A549 (cell line): ENCODE results near the gene CTNNBIP1. TPM values are rescaled to one million over a fixed set of nuclear protein-coding genes. Genes with fewer than 3 reads are reported as not detected.
A peak's percentile ranks its signal among the peaks of the same experiment; 100 is the strongest.

ENCODE experiments used
- ATAC-seq, 2 experiments: fragments of 200-7000 bp in 1 of 2; fragments of >200 bp in 1 of 2; cut with Nextera tagmentation in 1 of 2; cut with Tn5 transposase in 1 of 2; 3 replicates each; pipeline versions ENCODE4 v1.8.0 to v1.9.1; 2018 to 2020; ENCODE audit warnings: mild to moderate bottlenecking in 1 of 2, moderate library complexity in 1 of 2
- CTCF ChIA-PET: fragments of 300-600 bp; sonication (Branson Sonifier 250); formaldehyde crosslinking; extraction: SDS; loops from one replicate; lab custom pipeline; 2021; ENCODE audit warnings: antibody characterized with exemption, inconsistent platforms; lab: Yijun Ruan, JAX
- POLR2A ChIA-PET: fragments of 350-600 bp; formaldehyde crosslinking; extraction: SDS; loops from one replicate; lab custom pipeline; 2021; ENCODE audit warnings: antibody characterized with exemption, inconsistent platforms; lab: Yijun Ruan, JAX
- DNase-seq, 2 experiments: peaks; one replicate each; pipeline versions ENCODE4 v3.0.0 to v3.0.0-alpha.2; 2011 to 2016; ENCODE audit warnings: low read depth in 1 of 2, low spot score in 1 of 2
- FAIRE-seq: peaks from 2 replicates; lab custom pipeline; 2011; peaks lifted over from hg19 to GRCh38; lab: Jason Lieb, UNC
- H3K27ac ChIP-seq, 2 experiments: fragments of >200 bp; sonication (Bioruptor Twin); formaldehyde crosslinking; 3 replicates each; pipeline ENCODE4 v1.5.1; 2016 to 2017
- H3K4me1 ChIP-seq: fragments of >200 bp; sonication (Bioruptor Twin); formaldehyde crosslinking; 3 replicates; pipeline ENCODE4 v1.6.1; 2016
- H3K4me2 ChIP-seq: fragments of >200 bp; sonication (Bioruptor Twin); formaldehyde crosslinking; 3 replicates; pipeline ENCODE4 v1.6.1; 2016
- H3K4me3 ChIP-seq: fragments of >200 bp; sonication (Bioruptor Twin); formaldehyde crosslinking; 3 replicates; pipeline ENCODE4 v1.5.1; 2016
- H3K9me3 ChIP-seq: fragments of >200 bp; sonication (Bioruptor Twin); formaldehyde crosslinking; 3 replicates; pipeline ENCODE4 v1.6.1; 2016
- CHD2 ChIP-seq: fragments of 150-350 bp; IDR thresholded peaks from 2 replicates; pipeline ENCODE4 v1.6.1; 2014; ENCODE audit warnings: low read length; ENCODE audit not compliant: partially characterized antibody
- ESRRA ChIP-seq: fragments of 150-350 bp; IDR thresholded peaks from 2 replicates; pipeline ENCODE4 v1.6.1; 2014; ENCODE audit warnings: mild to moderate bottlenecking, low read length, borderline replicate concordance
- FOSB ChIP-seq: fragments of 250-450 bp; sonication (Bioruptor Pico); IDR thresholded peaks from 2 replicates; pipeline ENCODE4 v1.5.0; 2020; ENCODE audit warnings: mild to moderate bottlenecking, moderate library complexity
- HOXB13 ChIP-seq: fragments of 250-450 bp; sonication (Bioruptor Pico); IDR thresholded peaks from 2 replicates; pipeline ENCODE4 v1.5.0; 2020; ENCODE audit warnings: low read depth, mild to moderate bottlenecking, moderate library complexity
- JUN ChIP-seq, 2 experiments: fragments of >200 bp; sonication (Bioruptor Twin); formaldehyde crosslinking; IDR thresholded peaks; 2 replicates in 1 of 2; 3 replicates in 1 of 2; pipeline ENCODE4 v1.6.1; 2016 to 2017
- JUNB ChIP-seq: fragments of >200 bp; sonication (Bioruptor Twin); formaldehyde crosslinking; IDR thresholded peaks from 2 replicates; pipeline ENCODE4 v1.6.1; 2016
- KDM5A ChIP-seq: fragments of 200-600 bp; sonication (generic); IDR thresholded peaks from 2 replicates; pipeline ENCODE4 v1.6.1; 2016; ENCODE audit warnings: antibody characterized with exemption, mild to moderate bottlenecking
- MAFK ChIP-seq: fragments of 450-650 bp; IDR thresholded peaks from 2 replicates; pipeline ENCODE4 v1.6.1; 2014; ENCODE audit not compliant: partially characterized antibody
- PHF8 ChIP-seq: fragments of 200-600 bp; sonication (generic); IDR thresholded peaks from 2 replicates; pipeline ENCODE4 v1.6.1; 2016; ENCODE audit warnings: low read depth, mild to moderate bottlenecking, antibody characterized with exemption, moderate library complexity, borderline replicate concordance
- POLR2A ChIP-seq: IDR thresholded peaks from 2 replicates; pipeline ENCODE4 v1.6.1; 2012; ENCODE audit warnings: mild to moderate bottlenecking, low read length
- RARB ChIP-seq: fragments of 250-450 bp; sonication (Bioruptor Pico); IDR thresholded peaks from 2 replicates; pipeline ENCODE4 v1.8.0; 2021; ENCODE audit warnings: mild to moderate bottlenecking, moderate library complexity
- RCOR1 ChIP-seq: fragments of 150-350 bp; IDR thresholded peaks from 2 replicates; pipeline ENCODE4 v1.6.1; 2014; ENCODE audit warnings: antibody characterized with exemption, low read length, low read depth
- SMC3 ChIP-seq: fragments of >200 bp; sonication (Bioruptor Twin); formaldehyde crosslinking; IDR thresholded peaks from 3 replicates; pipeline ENCODE4 v1.6.1; 2018; ENCODE audit warnings: inconsistent platforms
- TFCP2L1 ChIP-seq: fragments of 250-450 bp; sonication (Bioruptor Pico); IDR thresholded peaks from 2 replicates; pipeline ENCODE4 v1.5.0; 2021; ENCODE audit warnings: mild to moderate bottlenecking
- WGBS: methylation state at CpG from one replicate; pipeline ENCODE4 v1.1.6; 2017; ENCODE audit errors: missing lambda C conversion rate; 5-methylcytosine and 5-hydroxymethylcytosine counted together
- polyA plus RNA-seq, 4 experiments: library from polyadenylated mRNA; depleted of rRNA in 3 of 4; stranded (reverse); fragments of >200 nt; fragmentation: RNase III in 1 of 4; extraction: RNeasy Plus Mini Kit Qiagen cat#74134 plus additional on column Dnase treatment in 1 of 4; gene quantifications; 2 replicates in 3 of 4; 3 replicates in 1 of 4; pipeline ENCODE4 v1.2.3, GENCODE V29; 2011 to 2017
- TF ChIP-seq, protein P1 (sequence below): IDR thresholded peaks from 2 replicates; pipeline ENCODE4 v1.6.1; 2012; ENCODE audit warnings: low read depth, borderline replicate concordance
- TF ChIP-seq, protein P2 (sequence below): IDR thresholded peaks from 2 replicates; pipeline ENCODE4 v1.6.1; 2012
- TF ChIP-seq, protein P3 (sequence below): fragments of 200-600 bp; sonication (generic); IDR thresholded peaks from 2 replicates; pipeline ENCODE4 v1.6.1; 2016; ENCODE audit warnings: antibody characterized with exemption, mild to moderate bottlenecking, moderate library complexity
- TF ChIP-seq, protein P4 (sequence below): fragments of >200 bp; sonication (Bioruptor Twin); formaldehyde crosslinking; IDR thresholded peaks from 3 replicates; pipeline ENCODE4 v1.6.1; 2016
- TF ChIP-seq, protein P5 (sequence below): IDR thresholded peaks from 2 replicates; pipeline ENCODE4 v1.6.1; 2012
- TF ChIP-seq, protein P6 (sequence below): fragments of >200 bp; sonication (Bioruptor Twin); formaldehyde crosslinking; IDR thresholded peaks from 2 replicates; pipeline ENCODE4 v1.6.1; 2016

Gene CTNNBIP1
- polyA plus RNA-seq, 2 of the 4 experiments (the other 2 are of a cell fraction), result 5.6 to 10.4 TPM

DNA sequence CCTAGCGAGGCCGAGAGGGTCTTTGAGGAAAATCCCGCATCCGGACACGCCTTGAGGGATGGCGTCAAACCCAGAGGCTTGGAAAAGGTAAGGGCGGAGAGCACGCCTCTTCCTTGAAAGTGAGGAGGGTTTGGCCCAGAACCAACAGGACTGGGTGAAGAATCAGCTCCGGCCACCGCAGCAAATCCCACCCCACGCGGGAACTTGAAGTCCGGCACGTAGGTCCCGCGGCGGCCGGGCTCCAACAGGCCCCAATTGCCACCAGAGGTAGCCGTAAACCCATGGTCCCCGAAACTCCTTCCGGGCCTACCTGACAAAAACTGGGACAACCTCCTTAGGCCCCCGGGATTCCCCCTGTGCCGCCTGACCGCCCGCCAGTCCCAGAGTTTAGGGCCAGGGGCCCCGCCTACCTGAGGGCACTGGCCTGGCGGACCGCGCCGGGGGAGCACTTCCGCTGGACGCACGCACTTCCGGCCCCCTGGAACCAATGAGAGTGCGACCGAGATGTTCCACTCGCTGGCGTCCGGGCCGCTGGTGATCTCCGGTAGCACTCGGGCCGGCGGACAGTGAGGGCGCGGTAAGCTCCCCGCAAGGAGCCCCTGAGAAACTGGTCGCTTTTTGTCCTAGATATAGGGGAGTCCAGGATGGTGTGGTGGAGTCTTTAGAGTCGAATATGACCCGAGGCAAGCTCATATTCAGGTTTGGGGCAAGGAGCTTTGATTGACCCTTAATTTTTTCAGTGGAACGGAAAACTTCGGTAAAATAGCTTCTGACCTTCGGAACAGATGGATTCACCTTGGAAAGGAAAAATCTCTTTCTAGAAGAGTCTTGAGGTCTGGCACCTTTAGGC is 33.1 kb upstream of the CTNNBIP1 start, which contains the start of the genes LZIC and NMNAT1:
TSS of gene LZIC (minus strand) at position 453 of the 850 bp plus-strand sequence. CDS start 6,772 bp downstream, outside the sequence.
TSS of gene NMNAT1 (plus strand) at position 537 of the 850 bp plus-strand sequence. CDS start 28,599 bp downstream, outside the sequence.
- TF ChIP-seq SMC3 (0 out of 3 replicates have a peak, but pooled peaks have one; percentile 11), JUNB (no peak), ESRRA (peak; percentile 74), KDM5A (peak; percentile 90), CHD2 (peak; percentile 69), RARB (no peak), RCOR1 (no peak), HOXB13 (CRISPR knock-in tag) (no peak), TFCP2L1 (CRISPR knock-in tag) (no peak), PHF8 (peak; percentile 85), MAFK (no peak), FOSB (CRISPR knock-in tag) (no peak), JUN (IDR thresholded peaks at IDR 0.05) (peak; percentile 75 to 83), POLR2A (peak; percentile 79)
- TF ChIP-seq, protein P1, sequence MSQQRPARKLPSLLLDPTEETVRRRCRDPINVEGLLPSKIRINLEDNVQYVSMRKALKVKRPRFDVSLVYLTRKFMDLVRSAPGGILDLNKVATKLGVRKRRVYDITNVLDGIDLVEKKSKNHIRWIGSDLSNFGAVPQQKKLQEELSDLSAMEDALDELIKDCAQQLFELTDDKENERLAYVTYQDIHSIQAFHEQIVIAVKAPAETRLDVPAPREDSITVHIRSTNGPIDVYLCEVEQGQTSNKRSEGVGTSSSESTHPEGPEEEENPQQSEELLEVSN, result no peak; the same call in 1 of the 2 replicates
- TF ChIP-seq, protein P2, sequence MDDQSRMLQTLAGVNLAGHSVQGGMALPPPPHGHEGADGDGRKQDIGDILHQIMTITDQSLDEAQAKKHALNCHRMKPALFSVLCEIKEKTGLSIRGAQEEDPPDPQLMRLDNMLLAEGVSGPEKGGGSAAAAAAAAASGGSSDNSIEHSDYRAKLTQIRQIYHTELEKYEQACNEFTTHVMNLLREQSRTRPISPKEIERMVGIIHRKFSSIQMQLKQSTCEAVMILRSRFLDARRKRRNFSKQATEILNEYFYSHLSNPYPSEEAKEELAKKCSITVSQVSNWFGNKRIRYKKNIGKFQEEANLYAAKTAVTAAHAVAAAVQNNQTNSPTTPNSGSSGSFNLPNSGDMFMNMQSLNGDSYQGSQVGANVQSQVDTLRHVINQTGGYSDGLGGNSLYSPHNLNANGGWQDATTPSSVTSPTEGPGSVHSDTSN, result peak; percentile 12; the same call in 1 of the 2 replicates
- TF ChIP-seq, protein P3, sequence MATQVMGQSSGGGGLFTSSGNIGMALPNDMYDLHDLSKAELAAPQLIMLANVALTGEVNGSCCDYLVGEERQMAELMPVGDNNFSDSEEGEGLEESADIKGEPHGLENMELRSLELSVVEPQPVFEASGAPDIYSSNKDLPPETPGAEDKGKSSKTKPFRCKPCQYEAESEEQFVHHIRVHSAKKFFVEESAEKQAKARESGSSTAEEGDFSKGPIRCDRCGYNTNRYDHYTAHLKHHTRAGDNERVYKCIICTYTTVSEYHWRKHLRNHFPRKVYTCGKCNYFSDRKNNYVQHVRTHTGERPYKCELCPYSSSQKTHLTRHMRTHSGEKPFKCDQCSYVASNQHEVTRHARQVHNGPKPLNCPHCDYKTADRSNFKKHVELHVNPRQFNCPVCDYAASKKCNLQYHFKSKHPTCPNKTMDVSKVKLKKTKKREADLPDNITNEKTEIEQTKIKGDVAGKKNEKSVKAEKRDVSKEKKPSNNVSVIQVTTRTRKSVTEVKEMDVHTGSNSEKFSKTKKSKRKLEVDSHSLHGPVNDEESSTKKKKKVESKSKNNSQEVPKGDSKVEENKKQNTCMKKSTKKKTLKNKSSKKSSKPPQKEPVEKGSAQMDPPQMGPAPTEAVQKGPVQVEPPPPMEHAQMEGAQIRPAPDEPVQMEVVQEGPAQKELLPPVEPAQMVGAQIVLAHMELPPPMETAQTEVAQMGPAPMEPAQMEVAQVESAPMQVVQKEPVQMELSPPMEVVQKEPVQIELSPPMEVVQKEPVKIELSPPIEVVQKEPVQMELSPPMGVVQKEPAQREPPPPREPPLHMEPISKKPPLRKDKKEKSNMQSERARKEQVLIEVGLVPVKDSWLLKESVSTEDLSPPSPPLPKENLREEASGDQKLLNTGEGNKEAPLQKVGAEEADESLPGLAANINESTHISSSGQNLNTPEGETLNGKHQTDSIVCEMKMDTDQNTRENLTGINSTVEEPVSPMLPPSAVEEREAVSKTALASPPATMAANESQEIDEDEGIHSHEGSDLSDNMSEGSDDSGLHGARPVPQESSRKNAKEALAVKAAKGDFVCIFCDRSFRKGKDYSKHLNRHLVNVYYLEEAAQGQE, result peak; percentile 64; the same call in 1 of the 2 replicates
- TF ChIP-seq, protein P4, sequence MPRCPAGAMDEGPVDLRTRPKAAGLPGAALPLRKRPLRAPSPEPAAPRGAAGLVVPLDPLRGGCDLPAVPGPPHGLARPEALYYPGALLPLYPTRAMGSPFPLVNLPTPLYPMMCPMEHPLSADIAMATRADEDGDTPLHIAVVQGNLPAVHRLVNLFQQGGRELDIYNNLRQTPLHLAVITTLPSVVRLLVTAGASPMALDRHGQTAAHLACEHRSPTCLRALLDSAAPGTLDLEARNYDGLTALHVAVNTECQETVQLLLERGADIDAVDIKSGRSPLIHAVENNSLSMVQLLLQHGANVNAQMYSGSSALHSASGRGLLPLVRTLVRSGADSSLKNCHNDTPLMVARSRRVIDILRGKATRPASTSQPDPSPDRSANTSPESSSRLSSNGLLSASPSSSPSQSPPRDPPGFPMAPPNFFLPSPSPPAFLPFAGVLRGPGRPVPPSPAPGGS, result 0 out of 3 replicates have a peak, but pooled peaks have one; percentile 37
- TF ChIP-seq, protein P5, sequence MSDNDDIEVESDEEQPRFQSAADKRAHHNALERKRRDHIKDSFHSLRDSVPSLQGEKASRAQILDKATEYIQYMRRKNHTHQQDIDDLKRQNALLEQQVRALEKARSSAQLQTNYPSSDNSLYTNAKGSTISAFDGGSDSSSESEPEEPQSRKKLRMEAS, result peak; percentile 89
- TF ChIP-seq, protein P6, sequence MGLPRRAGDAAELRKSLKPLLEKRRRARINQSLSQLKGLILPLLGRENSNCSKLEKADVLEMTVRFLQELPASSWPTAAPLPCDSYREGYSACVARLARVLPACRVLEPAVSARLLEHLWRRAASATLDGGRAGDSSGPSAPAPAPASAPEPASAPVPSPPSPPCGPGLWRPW, result no peak
- under 1% methylated on average over 31 of the region's 53 CpGs for WGBS
- ChIA-PET CTCF (interaction anchor here (0.6 to 4.2 kb wide), 13 partner anchors 9 to 486 kb away, joined by 3 to 43 read pairs (median 3); partner anchors contain the start of gene KIF1B), POLR2A (interaction anchor here (0.6 to 1.4 kb wide), 3 partner anchors 32 to 90 kb away, joined by 4 to 10 read pairs (median 5); partner anchors contain the start of gene UBE4B)
- H3K27ac ChIP-seq, result peak within 1 kb of the TSS; percentile 94 to 98
- H3K4me1 ChIP-seq, result peaks cover 10% of the 10 kb centered on the region; the same call in 1 of the 3 replicates
- FAIRE-seq (no peak), ATAC-seq (peak; percentile 99), DNase-seq (peak; percentile 83 to 95)
- H3K4me2 ChIP-seq, result peak within 1 kb of the TSS; percentile 80
- peak within 1 kb of the TSS; percentile 98 for H3K4me3 ChIP-seq
- no peaks in the 10 kb centered on the region for H3K9me3 ChIP-seq
